Heart left ventricle (tissue), 13 donors: ENCODE data around the gene ZNF169.
"Not testable (repeated sequence)": the region's sequence is repeated elsewhere in the genome, so short reads cannot be mapped to it uniquely, and the experiment has no call there.

Experiments
- POLR2A ChIP-seq, 2 donors: fragments of 450-650 bp; IDR thresholded peaks; one replicate each; pipeline ENCODE4 v1.6.1; 2017; ENCODE audit warnings: antibody characterized with exemption in 2 of 2, mild to moderate bottlenecking in 2 of 2, moderate library complexity in 2 of 2
- TF ChIP-seq, protein P1 (sequence below), 12 donors: fragments of 200-600 bp; sonication (generic) in 4 of 12; IDR thresholded peaks; one replicate each; pipeline versions ENCODE4 v1.5.0 to v1.8.0; 2018 to 2022; ENCODE audit warnings: antibody characterized with exemption in 12 of 12, mild to moderate bottlenecking in 5 of 12
- donor health status: ischemic (EF 13 %, LVEDD 7.1; RV severe dilation, severe dysfunction).
- donor health status: DM: no; HTN: yes; CAD: no.
- donor health status: DM: no; HTN: no; CAD: no.
- donor health status: ischemic (EF 25% LVEDD 6.9; RV normal size, moderate dysfunction).
- donor health status: ischemic (EF 25% LVEDD 5.7; RV mildly dilated, moderate dysfunction).
- donor health status: ischemic (EF 35%, LVEDD 5.7; RV mildly dilated, moderate dysfunction).
- donor health status: nonischemic (EF 11% LVEDD 7.7; RV severe dilation, severe dysfunction).
- donor health status: DM: yes; HTN: yes; CAD: no.
- donor health status: PGD.
- donor health status: ischemic (EF 29% LVEDD 5.4; RV normal size, mild dysfunction).
- donor health status: nonischemic (EF 23%, LVEDD 6.1; RV moderate dilation, normal function).

DNA sequence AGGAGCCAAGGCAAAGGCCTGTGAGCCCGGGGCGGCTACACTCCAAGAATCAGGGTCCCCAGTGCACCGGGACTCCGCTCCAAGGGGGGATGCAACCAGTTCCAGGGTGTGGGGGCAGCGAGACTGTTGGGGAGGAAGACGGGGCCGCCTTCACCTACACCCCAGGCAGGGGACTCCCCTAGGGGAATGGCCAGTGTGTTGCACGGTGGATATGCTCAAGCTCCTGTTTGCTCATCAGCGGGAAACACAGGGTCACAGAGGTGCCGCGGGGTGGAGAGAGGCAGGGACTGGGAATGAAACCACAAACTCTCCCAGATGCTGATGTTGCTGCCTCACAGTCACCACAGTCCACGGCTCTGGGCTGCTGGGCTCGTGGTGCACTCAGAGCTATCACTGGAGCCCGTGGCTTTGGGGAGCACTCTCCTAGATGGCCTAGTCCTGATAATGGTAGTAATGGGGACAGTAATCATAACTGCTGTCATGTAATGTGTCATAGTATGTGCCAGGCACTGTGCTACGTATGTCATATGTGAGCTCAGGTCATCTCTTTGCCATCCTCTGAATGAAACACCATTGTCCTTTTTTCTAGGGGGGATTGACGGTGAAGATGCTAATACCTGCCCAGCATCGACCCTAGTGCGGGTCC lies 64.2 kb downstream of the ZNF169 start:
- TF ChIP-seq, protein P1, sequence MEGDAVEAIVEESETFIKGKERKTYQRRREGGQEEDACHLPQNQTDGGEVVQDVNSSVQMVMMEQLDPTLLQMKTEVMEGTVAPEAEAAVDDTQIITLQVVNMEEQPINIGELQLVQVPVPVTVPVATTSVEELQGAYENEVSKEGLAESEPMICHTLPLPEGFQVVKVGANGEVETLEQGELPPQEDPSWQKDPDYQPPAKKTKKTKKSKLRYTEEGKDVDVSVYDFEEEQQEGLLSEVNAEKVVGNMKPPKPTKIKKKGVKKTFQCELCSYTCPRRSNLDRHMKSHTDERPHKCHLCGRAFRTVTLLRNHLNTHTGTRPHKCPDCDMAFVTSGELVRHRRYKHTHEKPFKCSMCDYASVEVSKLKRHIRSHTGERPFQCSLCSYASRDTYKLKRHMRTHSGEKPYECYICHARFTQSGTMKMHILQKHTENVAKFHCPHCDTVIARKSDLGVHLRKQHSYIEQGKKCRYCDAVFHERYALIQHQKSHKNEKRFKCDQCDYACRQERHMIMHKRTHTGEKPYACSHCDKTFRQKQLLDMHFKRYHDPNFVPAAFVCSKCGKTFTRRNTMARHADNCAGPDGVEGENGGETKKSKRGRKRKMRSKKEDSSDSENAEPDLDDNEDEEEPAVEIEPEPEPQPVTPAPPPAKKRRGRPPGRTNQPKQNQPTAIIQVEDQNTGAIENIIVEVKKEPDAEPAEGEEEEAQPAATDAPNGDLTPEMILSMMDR (IDR thresholded peaks at IDR 0.05): not testable (repeated sequence)
- not testable (repeated sequence) for TF ChIP-seq POLR2A (IDR thresholded peaks at IDR 0.05)
